HS-27A (cell line): ENCODE measurements around the gene SLC7A5.
"Not testable (repeated sequence)": the region's sequence is repeated elsewhere in the genome, so short reads cannot be mapped to it uniquely, and the experiment has no call there.

Source experiments
- DNase-seq: peaks from one replicate; pipeline ENCODE4 v3.0.0-alpha.2; 2012; ENCODE audit warnings: low read depth, missing footprints

SLC7A5 gene

GRCh38 chr16:87794485-87795078, 74.7 kb downstream of the SLC7A5 start:
- no peak for DNase-seq

GRCh38 chr16:87792205-87792565, 77.1 kb downstream of the SLC7A5 start:
- no peak for DNase-seq

- no peak for DNase-seq
These were observed 77.8 kb downstream of the SLC7A5 start for GRCh38 chr16:87791295-87792204.

GRCh38 chr16:87790292-87791100, 78.8 kb downstream of the SLC7A5 start:
- DNase-seq = no peak

- DNase-seq = no peak
These were observed 79.6 kb downstream of the SLC7A5 start for GRCh38 chr16:87789437-87790291.

GRCh38 chr16:87788730-87789436, 80.4 kb downstream of the SLC7A5 start:
- DNase-seq = not testable (repeated sequence)

GRCh38 chr16:87787451-87788091, 81.7 kb downstream of the SLC7A5 start:
- DNase-seq = not testable (repeated sequence)

- no peak for DNase-seq
These were observed 84.5 kb downstream of the SLC7A5 start for GRCh38 chr16:87784812-87785211.

- DNase-seq = no peak
These were observed 87.3 kb downstream of the SLC7A5 start for GRCh38 chr16:87782033-87782432.

GRCh38 chr16:87780385-87780989, 88.8 kb downstream of the SLC7A5 start:
- DNase-seq = no peak
